BJ (cell line): Measurements from ENCODE around the gene ATRN. TPM values are rescaled to one million over a fixed set of nuclear protein-coding genes. Genes with fewer than 3 reads are reported as not detected.

ENCODE experiments used
- CTCF ChIA-PET: fragments of 350-600 bp; formaldehyde crosslinking; extraction: SDS; loops from one replicate; lab custom pipeline; 2021; ENCODE audit warnings: antibody characterized with exemption, inconsistent platforms; lab: Yijun Ruan, JAX
- POLR2A ChIA-PET: fragments of 300-600 bp; sonication (Branson Sonifier 250); formaldehyde crosslinking; extraction: SDS; loops from one replicate; lab custom pipeline; 2021; ENCODE audit warnings: antibody characterized with exemption; lab: Charles Lee
- DNase-seq: peaks from one replicate; pipeline ENCODE4 v3.0.0-alpha.2; 2011; ENCODE audit warnings: low read depth
- H3K27me3 ChIP-seq: 2 replicates; pipeline ENCODE4 v1.6.0; 2011; ENCODE audit warnings: low read length; ENCODE audit not compliant: control insufficient read depth, insufficient read depth
- H3K36me3 ChIP-seq: 2 replicates; pipeline ENCODE4 v1.5.1; 2011; ENCODE audit warnings: low read length; ENCODE audit not compliant: control insufficient read depth, insufficient read depth
- H3K4me3 ChIP-seq: 2 replicates; pipeline ENCODE4 v1.5.1; 2011; ENCODE audit warnings: low read depth, mild to moderate bottlenecking, control low read depth, low read length
- CTCF ChIP-seq: IDR thresholded peaks from 2 replicates; pipeline ENCODE4 v1.5.1; 2011; ENCODE audit warnings: low read depth, mild to moderate bottlenecking, control low read depth, inconsistent platforms, low read length, moderate library complexity; ENCODE audit not compliant: insufficient read depth
- polyA plus RNA-seq: library from polyadenylated mRNA; depleted of rRNA; stranded (reverse); fragments of >200 nt; gene quantifications from 2 replicates; pipeline ENCODE4 v1.2.3, GENCODE V29; 2011

ATRN gene
- polyA plus RNA-seq, 1 experiment = 55.7 TPM

DNA sequence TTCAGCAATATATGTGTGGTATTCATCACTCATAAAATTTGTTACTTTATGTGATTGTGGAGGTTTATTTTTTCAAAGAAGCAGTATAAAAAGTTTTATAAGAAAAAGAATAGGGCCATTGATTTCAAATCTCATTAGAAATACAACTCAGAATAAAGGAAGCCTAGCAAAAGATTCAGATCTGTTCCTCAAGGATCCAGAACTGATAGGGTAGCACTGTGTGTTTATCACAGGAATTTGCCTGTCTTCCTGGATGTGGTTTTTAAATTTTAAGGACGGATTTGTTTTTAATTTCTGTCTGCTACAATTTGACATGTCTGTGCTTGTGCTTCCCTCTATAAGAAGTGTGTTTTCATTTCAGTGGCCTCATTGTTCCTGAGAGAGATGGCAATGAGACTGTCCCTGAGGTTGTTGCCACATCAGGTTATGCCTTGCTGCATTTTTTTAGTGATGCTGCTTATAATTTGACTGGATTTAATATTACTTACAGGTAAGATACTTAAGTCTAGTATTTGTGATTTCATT, 74.6 kb downstream of the ATRN start:
- Histone ChIP-seq H3K4me3 (no peak overlapping the region), H3K36me3 (peaks cover 3% of the 10 kb centered on the region; the same call in 1 of the 2 replicates), H3K27me3 (no peaks in the 10 kb centered on the region)
- ChIA-PET POLR2A (no interaction called here), CTCF (no interaction called here)
- no peak for TF ChIP-seq CTCF
- DNase-seq = no peak

- no peak overlapping the region for H3K4me3 ChIP-seq
- DNase-seq = no peak
- no peak for TF ChIP-seq CTCF
- H3K27me3 ChIP-seq = no peaks in the 10 kb centered on the region
- ChIA-PET POLR2A (no interaction called here), CTCF (interaction anchor here (1.1 to 1.8 kb wide), 2 partner anchors 12 to 16 kb away, joined by 3 to 8 read pairs; no protein-coding TSS in a partner anchor)
- H3K36me3 ChIP-seq = peaks cover 3% of the 10 kb centered on the region; the same call in 1 of the 2 replicates
These were observed 77.1 kb downstream of the ATRN start for GRCh38 chr20:3547906-3548305.

DNA sequence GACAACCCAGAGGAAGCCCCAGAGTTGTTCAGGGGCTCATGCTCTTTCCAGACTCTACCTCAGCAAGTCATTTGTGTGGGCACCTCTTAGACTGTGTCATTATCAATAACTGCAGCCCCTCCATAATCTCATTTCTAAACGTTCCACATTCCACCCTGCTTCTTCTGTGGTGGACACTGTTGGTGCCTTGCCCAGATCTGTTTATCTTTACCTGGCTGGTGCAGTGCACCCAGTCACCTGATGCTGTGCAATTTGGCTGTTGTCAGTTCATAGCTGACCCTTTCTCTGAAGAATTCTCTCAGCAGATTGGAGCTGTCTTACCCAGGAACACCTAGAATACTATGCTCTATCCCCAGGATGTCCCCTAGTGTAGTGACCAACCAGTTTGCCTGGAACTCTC, 80.0 kb downstream of the ATRN start:
- ChIA-PET POLR2A (no interaction called here), CTCF (interaction anchor here (3.5 kb wide), 1 partner anchor 12 kb away, joined by 21 read pairs; no protein-coding TSS in a partner anchor)
- no peak overlapping the region for H3K4me3 ChIP-seq
- DNase-seq = no peak
- no peak for TF ChIP-seq CTCF
- H3K27me3 ChIP-seq = no peaks in the 10 kb centered on the region
- H3K36me3 ChIP-seq = peaks cover 3% of the 10 kb centered on the region; the same call in 1 of the 2 replicates

DNA sequence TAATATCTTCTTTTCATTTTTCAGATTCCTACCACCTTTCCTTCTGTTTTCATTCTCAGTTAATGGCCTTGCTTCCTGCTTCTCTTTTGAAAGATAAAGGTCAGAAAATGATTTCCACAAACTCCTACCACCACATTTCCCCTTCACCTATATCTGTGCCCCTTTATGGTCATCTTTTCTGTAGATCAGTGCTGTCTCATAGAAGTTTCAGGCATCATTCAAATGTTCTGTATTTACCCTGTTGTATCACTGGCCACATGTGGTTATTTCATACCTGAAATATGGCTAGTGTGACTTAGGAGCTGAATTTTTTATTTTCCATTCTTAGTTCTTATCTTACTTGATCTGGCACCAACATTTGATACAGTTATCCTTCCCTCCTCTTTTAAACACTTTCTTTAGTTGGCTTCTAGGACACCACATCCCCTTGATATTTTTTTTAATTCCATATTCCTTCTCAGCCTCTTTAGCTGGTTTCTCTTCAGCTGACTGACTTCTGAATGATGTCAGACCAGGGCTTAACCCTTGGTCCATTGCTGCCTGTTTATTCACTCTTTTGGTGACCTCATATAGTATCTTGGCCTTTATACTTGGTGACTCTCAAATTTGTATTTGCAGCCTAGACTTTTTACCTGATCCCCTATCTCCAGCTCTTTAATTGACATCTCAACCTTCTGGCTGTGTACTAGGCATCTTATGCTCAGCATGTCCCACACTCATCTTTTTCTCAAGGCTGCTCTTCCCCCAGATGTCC, 81.0 kb downstream of the ATRN start:
- TF ChIP-seq CTCF = no peak
- DNase-seq = no peak
- no peaks in the 10 kb centered on the region for H3K27me3 ChIP-seq
- peaks cover 3% of the 10 kb centered on the region; the same call in 1 of the 2 replicates for H3K36me3 ChIP-seq
- ChIA-PET POLR2A (no interaction called here), CTCF (interaction anchor here (0.5 to 3.5 kb wide), 3 partner anchors 11 to 726 kb away, joined by 3 to 21 read pairs (median 3); no protein-coding TSS in a partner anchor)
- H3K4me3 ChIP-seq = no peak overlapping the region

- H3K4me3 ChIP-seq = no peak overlapping the region
- no peak for DNase-seq
- no peaks in the 10 kb centered on the region for H3K27me3 ChIP-seq
- TF ChIP-seq CTCF = no peak
- ChIA-PET CTCF (interaction anchor here (1.0 kb wide), 1 partner anchor 11 kb away, joined by 3 read pairs; no protein-coding TSS in a partner anchor), POLR2A (no interaction called here)
- H3K36me3 ChIP-seq = peaks cover 4% of the 10 kb centered on the region; the same call in 1 of the 2 replicates
These were observed 82.8 kb downstream of the ATRN start for GRCh38 chr20:3553663-3554062.
